ENCODE results near the gene ZNF85.
"Not testable (repeated sequence)": the region's sequence is repeated elsewhere in the genome, so short reads cannot be mapped to it uniquely, and the experiment has no call there.

Gene ZNF85

GRCh38 chr19:20923077-20923871 is at the start of gene ZNF85:
Gene ZNF85, plus strand, starts transcription at chr19:20923251. Its CDS starts 150 bp downstream, at chr19:20923401.
- TF ChIP-seq CTCF (conservative IDR thresholded peaks at IDR 0.05; ENCODE audit: control insufficient read depth, insufficient read depth, low read depth, low read length): no peak
- peak within 1 kb of the TSS; percentile 86 for H3K4me3 ChIP-seq (ENCODE audit: control insufficient read depth, low read depth, low read length)
- peak; percentile 89 for DNase-seq (ENCODE audit: low read depth)

GRCh38 chr19:20879501-20879900 is 43.5 kb upstream of the ZNF85 start:
- no peak for TF ChIP-seq CTCF (conservative IDR thresholded peaks at IDR 0.05; ENCODE audit: control insufficient read depth, insufficient read depth, low read depth, low read length)
- no peak overlapping the region for H3K4me3 ChIP-seq (ENCODE audit: control insufficient read depth, low read depth, low read length)
- no peak for DNase-seq (ENCODE audit: low read depth)

GRCh38 chr19:20912973-20913372 is 10.1 kb upstream of the ZNF85 start:
- no peak overlapping the region for H3K4me3 ChIP-seq (ENCODE audit: control insufficient read depth, low read depth, low read length)
- no peak for DNase-seq (ENCODE audit: low read depth)
- TF ChIP-seq CTCF (conservative IDR thresholded peaks at IDR 0.05; ENCODE audit: control insufficient read depth, insufficient read depth, low read depth, low read length): no peak

- H3K4me3 ChIP-seq (ENCODE audit: control insufficient read depth, low read depth, low read length): no peak overlapping the region
- no peak for DNase-seq (ENCODE audit: low read depth)
- no peak for TF ChIP-seq CTCF (conservative IDR thresholded peaks at IDR 0.05; ENCODE audit: control insufficient read depth, insufficient read depth, low read depth, low read length)
These were observed 2.4 kb downstream of the ZNF85 start for GRCh38 chr19:20925481-20925880.

- no peak for TF ChIP-seq CTCF (conservative IDR thresholded peaks at IDR 0.05; ENCODE audit: control insufficient read depth, insufficient read depth, low read depth, low read length)
- H3K4me3 ChIP-seq (ENCODE audit: control insufficient read depth, low read depth, low read length): no peak overlapping the region
- peak; percentile 19 for DNase-seq (ENCODE audit: low read depth)
These were observed 3.7 kb downstream of the ZNF85 start for GRCh38 chr19:20926796-20927195.

GRCh38 chr19:20928371-20928770 is 5.3 kb downstream of the ZNF85 start:
- DNase-seq (ENCODE audit: low read depth): peak; percentile 90
- TF ChIP-seq CTCF (conservative IDR thresholded peaks at IDR 0.05; ENCODE audit: control insufficient read depth, insufficient read depth, low read depth, low read length): no peak
- H3K4me3 ChIP-seq (ENCODE audit: control insufficient read depth, low read depth, low read length): no peak overlapping the region

GRCh38 chr19:20936322-20936947 is 13.4 kb downstream of the ZNF85 start:
- H3K4me3 ChIP-seq (ENCODE audit: control insufficient read depth, low read depth, low read length); DNase-seq (ENCODE audit: low read depth): not testable (repeated sequence)

- not testable (repeated sequence) for H3K4me3 ChIP-seq (ENCODE audit: control insufficient read depth, low read depth, low read length); DNase-seq (ENCODE audit: low read depth)
These were observed 29.6 kb downstream of the ZNF85 start for GRCh38 chr19:20952561-20953095.
